Measurements from ENCODE around the gene ASF1B. TPM values are rescaled to one million over a fixed set of nuclear protein-coding genes. Genes with fewer than 3 reads are reported as not detected.

Gene ASF1B
- total and polyA plus RNA-seq, 2 donors (not counting 3 experiments of a cell fraction or from before 2014, with no cell fraction given) = 39.1 to 42.4 TPM

DNA sequence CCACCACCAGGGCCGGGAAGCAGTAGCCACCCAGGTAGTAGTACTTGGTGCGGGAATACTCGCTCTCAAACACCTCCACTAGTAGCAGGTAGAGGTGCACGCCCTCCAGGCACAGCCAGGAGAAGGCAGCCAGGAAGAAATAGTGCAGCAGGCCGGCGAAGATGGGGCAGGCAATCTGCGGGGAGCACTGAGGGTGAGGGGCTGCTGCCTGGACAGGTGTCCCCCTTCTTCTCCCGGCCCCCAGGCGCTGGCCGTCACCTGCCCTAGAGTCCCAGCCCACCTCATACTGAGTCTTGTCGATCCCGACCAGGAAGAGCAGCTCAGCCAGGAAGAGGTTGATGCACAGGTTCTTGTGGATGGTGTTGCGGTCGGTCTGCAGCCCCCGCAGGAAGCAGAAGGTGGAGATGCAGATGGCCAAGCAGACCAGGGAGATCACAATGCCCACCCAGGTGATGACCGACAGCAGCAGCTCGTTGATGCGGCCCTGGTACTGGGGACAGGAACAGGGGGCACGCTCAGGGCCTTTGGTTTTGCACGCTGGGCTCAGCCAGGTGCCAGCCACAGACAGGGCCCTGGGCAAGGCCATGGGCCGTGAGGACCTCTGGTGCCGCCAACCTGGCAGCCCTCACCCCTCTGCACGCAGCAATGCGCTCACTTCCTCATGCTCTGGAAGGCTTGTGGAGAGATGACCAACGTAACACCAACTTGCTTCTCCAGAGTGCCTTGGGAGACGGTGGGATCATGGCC is 20.8 kb upstream of the ASF1B start:
- BruUV-seq (replicated peaks) = no TSS peak
- CTCF ChIA-PET = no interaction called here
- DNase-seq (ENCODE audit: low read depth, low spot score) = no peak

More for the DNA sequence above, 20.8 kb upstream of the ASF1B start:
- Histone ChIP-seq H3K79me2 (ENCODE audit: control insufficient read depth, insufficient read depth, low read length) (no peaks in the 10 kb centered on the region), H3K4me2 (ENCODE audit: insufficient read depth, low read length) (no peak overlapping the region), H2AFZ (ENCODE audit: low read depth, low read length) (no peak overlapping the region), H3K27ac (ENCODE audit: insufficient read depth, low read depth, low read length) (no peak overlapping the region), H3K9me1 (replicated peaks; ENCODE audit: control insufficient read depth, extremely low read depth, insufficient read depth, low read length) (no peaks in the 10 kb centered on the region), H3K4me1 (ENCODE audit: control insufficient read depth, extremely low read depth, insufficient read depth, low read length) (no peaks in the 10 kb centered on the region), H3K9ac (replicated peaks; ENCODE audit: extremely low read depth, insufficient read depth, low read length) (no peak overlapping the region), H3K4me3 (replicated peaks in 1 of 3; ENCODE audit: insufficient read depth in 1 of 3, low read depth in 1 of 3, low read length in 3 of 3) (no peak overlapping the region), H3K36me3 (ENCODE audit: control insufficient read depth in 2 of 2, extremely low read depth in 1 of 2, insufficient read depth in 2 of 2, low read length in 2 of 2) (peaks cover 2 to 18% of the 10 kb centered on the region in 2 experiments), H3K9me3 (replicated peaks; ENCODE audit: control insufficient read depth, insufficient read depth, low read length) (no peaks in the 10 kb centered on the region), H3K27me3 (ENCODE audit: control insufficient read depth in 2 of 2, insufficient read depth in 2 of 2, low read length in 2 of 2) (no peaks in the 10 kb centered on the region), H4K20me1 (replicated peaks; ENCODE audit: control insufficient read depth, extremely low read depth, insufficient read depth, low read length) (no peaks in the 10 kb centered on the region)
- TF ChIP-seq POLR2AphosphoS5 (IDR thresholded peaks at IDR 0.05; ENCODE audit: insufficient read depth, low read depth, low read length) = no peak
- no peak for TF ChIP-seq MYC (IDR thresholded peaks at IDR 0.05; ENCODE audit: low read depth, low read length)
- no peak for TF ChIP-seq MAX (IDR thresholded peaks at IDR 0.05; ENCODE audit: insufficient read depth, insufficient read length)
- TF ChIP-seq FOS (IDR thresholded peaks at IDR 0.05; ENCODE audit: borderline replicate concordance, insufficient read depth, low read length) = no peak
- no peak for TF ChIP-seq CTCF (IDR thresholded peaks at IDR 0.05; ENCODE audit: extremely low read depth in 1 of 2, insufficient read depth in 1 of 2, low read depth in 1 of 2, low read length in 2 of 2)
- no peak for FAIRE-seq
- intact Hi-C loops (cut with micrococcal nuclease) (no loop called here), dilution Hi-C loops (cut with MboI; ENCODE audit: extremely low pct_ligation_motif_present, low sequenced_read_pairs) (no loop called here)
- POLR2A ChIA-PET = no interaction called here
